CMK (cell line): Measurements from ENCODE around the gene FMR1.
A peak's percentile ranks its signal among the peaks of the same experiment; 100 is the strongest.

Experiments
- DNase-seq: peaks from one replicate; pipeline ENCODE4 v3.0.0-alpha.2; 2010; ENCODE audit warnings: low read depth

The FMR1 gene

GRCh38 chrX:147911192-147912022 is at the start of gene FMR1:
Gene FMR1, plus strand, starts transcription at chrX:147911919. Its CDS starts 261 bp downstream, at chrX:147912180.
- DNase-seq = peak; percentile 79

GRCh38 chrX:147875866-147876596 is 35.7 kb upstream of the FMR1 start:
- DNase-seq = no peak

GRCh38 chrX:147876849-147877646 is 34.7 kb upstream of the FMR1 start:
- DNase-seq = no peak

- DNase-seq = no peak
Observed at GRCh38 chrX:147877726-147878125, 34.0 kb upstream of the FMR1 start.

GRCh38 chrX:147884958-147885357 is 26.8 kb upstream of the FMR1 start:
- DNase-seq = no peak

GRCh38 chrX:147890756-147891155 is 21.0 kb upstream of the FMR1 start:
- no peak for DNase-seq

- no peak for DNase-seq
Observed at GRCh38 chrX:147891896-147892295, 19.8 kb upstream of the FMR1 start.

- DNase-seq = no peak
Observed at GRCh38 chrX:147893741-147894140, 18.0 kb upstream of the FMR1 start.

GRCh38 chrX:147894366-147894963 is 17.3 kb upstream of the FMR1 start:
- no peak for DNase-seq

- no peak for DNase-seq
Observed at GRCh38 chrX:147897117-147897516, 14.6 kb upstream of the FMR1 start.

- no peak for DNase-seq
Observed at GRCh38 chrX:147898951-147899350, 12.8 kb upstream of the FMR1 start.

- DNase-seq = no peak
Observed at GRCh38 chrX:147899379-147900114, 12.2 kb upstream of the FMR1 start.

- DNase-seq = no peak
Observed at GRCh38 chrX:147900349-147900748, 11.4 kb upstream of the FMR1 start.

GRCh38 chrX:147901461-147902126 is 10.1 kb upstream of the FMR1 start:
- DNase-seq = no peak

- no peak for DNase-seq
Observed at GRCh38 chrX:147902270-147902669, 9.4 kb upstream of the FMR1 start.

GRCh38 chrX:147908106-147908505 is 3.6 kb upstream of the FMR1 start:
- no peak for DNase-seq

- DNase-seq = no peak
Observed at GRCh38 chrX:147910607-147911006, 1.1 kb upstream of the FMR1 start.

GRCh38 chrX:147912093-147912801 is 528 bp downstream of the FMR1 start:
- DNase-seq = no peak

GRCh38 chrX:147913570-147913969 is 1.9 kb downstream of the FMR1 start:
- DNase-seq = no peak

- no peak for DNase-seq
Observed at GRCh38 chrX:147914591-147914990, 2.9 kb downstream of the FMR1 start.
